G401.6 (cell line): Measurements from ENCODE around the gene FAM20A.

Experiments used
- FAIRE-seq: peaks from 2 replicates; lab custom pipeline; 2012; peaks lifted over from hg19 to GRCh38; lab: Jason Lieb, UNC

FAM20A gene

DNA sequence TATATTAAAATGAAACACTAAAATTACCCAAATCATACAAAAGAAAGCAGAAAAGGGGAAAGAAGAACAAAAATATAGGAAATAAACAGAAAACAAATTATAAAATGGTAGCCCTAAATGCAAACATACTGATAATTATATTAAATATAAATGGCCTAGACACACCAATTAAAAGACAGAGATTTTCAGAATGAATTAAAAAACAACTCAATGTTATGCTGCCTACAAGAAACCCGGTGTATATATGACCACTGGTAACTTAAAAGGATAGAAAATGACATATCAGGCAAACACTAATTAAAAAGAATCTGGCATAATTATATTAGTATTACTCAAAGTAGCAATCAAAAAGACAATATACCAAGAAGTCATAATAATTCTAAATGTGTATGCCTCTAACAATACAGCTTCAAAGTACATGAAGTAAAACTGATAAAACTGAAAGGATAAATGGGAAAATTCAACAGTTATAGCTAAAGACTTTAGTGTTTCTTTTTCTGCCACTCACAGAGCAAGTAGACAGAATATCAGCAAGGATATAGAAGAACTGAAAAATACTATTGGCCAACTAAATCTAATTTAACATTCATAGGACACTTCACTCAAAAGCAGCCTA lies 7.5 kb upstream of the FAM20A start:
- FAIRE-seq = no peak

DNA sequence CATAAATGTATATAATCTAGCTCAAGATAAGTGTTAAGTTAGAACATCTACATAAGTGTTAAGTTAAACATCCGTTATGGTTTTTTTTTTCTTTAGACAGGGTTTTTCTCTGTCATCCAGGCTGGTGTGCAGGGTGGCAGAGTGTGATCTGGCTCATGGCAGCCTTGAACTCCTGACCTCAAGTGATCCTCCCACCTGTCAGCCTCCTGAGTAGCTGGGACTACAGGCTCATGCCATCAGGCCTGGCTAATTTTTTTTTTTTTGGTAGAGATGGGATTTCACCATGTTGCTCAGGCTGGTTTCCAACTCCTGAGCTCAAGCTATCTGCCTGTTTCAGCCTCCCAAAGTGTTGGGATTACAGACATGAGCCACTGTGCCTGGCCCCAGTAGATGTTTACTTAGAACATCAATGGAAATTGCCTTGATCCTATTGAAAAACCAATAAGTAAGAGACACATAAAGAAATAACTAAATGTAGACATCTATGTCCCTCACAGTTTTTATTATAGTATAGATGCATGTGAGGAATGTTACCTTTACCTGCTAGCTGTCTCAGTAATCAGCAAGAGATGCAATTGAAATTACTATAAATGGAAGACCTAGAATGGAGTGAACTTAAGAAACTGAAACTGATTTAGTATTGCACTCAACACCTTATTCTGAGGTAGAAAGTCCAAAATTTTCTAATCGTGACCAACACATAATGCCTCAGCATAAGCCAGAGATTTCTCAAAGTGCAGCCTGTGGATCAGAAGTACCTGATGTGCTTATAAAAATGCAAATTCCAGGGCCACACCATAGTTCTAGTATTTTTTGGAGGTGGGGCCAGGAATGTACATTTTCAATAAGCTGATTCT lies 5.5 kb upstream of the FAM20A start:
- FAIRE-seq = no peak

DNA sequence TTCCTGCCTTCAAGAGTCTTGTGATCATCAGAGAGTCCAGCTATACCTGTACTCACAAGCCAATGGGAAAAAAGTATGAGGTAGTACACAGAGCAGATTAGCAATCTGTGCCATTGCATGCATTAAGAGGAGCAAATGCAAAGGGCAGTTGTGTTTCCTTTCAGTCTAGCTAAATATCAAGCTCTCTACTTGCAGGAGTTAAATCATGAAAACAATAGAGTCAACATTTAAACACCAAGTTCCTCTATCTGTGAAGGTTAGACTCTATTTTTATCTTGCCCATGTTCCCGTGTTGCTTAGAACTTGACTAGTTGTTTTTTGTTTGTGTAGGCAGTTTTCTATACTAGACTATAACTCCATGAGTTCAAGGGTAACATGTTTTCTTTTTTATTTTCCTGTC lies 4.7 kb upstream of the FAM20A start:
- FAIRE-seq = no peak

DNA sequence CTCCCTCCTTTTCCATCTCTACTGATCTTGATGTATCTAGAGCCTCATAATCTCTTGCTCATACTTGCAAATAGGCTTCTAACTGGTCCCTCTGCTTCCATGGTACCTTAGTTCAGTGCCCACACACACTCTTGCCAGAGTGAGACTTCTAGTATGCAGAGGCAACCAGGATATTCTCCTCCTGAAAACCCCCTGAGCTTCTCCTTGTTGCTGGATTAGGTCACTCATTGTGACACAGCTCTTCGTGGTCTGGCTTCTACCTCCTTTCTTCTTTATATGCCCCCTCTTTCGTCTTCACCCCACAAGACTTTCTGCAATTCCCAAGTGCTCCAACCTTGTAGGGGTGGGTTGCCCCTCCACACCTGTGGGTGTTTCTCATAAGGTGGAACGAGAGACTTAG lies 2.5 kb upstream of the FAM20A start:
- no peak for FAIRE-seq

DNA sequence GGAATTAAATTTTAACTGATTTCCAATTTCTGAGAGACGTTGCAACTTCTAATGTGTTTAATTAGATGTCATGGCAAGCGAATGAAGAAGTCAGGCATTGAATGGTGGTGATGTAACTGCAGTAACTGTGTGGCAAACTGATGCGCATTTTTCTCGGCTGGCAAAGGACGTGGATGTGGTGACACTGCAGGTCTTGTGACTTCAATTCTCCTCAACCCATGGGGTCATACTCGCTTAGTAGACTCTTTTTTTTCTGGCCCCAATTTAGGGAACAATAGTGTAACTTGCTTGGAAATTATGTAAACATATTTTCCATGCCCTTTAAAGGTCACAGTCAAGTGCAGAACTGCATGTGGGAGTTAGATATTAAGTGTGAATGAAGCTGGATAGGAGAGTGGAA lies 1.9 kb upstream of the FAM20A start:
- no peak for FAIRE-seq

DNA sequence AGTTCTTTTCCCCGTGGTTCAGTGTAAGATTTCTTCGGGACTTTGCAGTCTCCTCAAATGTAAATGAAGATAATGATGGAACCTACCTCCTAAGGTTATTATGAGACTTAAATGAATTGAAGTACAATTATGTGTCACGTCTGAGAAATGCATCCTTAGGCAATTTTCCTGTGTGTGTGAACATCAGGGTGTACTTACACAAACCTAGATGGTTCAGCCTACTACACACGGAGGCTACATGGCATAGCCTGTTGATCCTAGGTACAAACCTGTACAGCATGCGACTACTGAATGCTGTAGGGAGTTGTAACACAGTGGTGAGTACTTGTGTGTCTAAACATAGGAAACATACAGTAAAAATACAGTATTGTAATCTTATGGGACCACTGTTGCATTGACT lies 1.1 kb upstream of the FAM20A start:
- FAIRE-seq = no peak

DNA sequence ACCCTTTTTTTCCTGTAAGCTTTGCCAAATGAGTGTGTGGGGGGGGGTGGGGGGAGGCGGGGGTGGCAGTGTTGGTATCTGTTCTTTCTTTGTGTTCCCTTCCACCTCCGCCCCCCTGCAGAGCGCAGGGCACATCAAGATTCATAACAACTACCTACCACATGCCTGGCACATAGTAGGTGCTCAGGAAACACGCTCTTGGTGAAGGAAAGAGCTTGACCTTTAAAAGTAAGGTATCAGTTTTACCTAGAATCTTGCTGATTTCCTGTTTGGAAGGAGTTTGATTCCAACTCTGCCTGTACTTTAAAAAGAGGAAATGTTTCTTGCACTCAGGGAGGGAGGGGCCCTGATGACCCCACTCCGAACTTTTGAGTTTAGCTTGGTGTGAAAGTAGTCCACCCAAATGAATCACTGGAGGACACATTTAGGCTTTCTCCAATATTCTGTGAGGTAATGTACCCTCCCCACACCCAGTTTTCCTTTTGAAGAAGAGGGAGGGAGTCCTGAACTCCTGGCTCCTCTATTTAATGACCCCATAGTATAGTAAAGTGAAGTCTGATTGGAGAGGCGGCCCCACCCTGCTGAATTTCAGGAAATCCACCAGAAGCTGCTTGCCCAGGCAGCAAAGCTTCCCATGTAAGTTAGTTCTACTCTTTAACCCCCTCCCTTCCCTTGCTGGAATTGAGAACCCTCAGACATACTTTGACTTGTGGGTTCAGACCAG lies 560 bp upstream of the FAM20A start:
- FAIRE-seq = no peak

DNA sequence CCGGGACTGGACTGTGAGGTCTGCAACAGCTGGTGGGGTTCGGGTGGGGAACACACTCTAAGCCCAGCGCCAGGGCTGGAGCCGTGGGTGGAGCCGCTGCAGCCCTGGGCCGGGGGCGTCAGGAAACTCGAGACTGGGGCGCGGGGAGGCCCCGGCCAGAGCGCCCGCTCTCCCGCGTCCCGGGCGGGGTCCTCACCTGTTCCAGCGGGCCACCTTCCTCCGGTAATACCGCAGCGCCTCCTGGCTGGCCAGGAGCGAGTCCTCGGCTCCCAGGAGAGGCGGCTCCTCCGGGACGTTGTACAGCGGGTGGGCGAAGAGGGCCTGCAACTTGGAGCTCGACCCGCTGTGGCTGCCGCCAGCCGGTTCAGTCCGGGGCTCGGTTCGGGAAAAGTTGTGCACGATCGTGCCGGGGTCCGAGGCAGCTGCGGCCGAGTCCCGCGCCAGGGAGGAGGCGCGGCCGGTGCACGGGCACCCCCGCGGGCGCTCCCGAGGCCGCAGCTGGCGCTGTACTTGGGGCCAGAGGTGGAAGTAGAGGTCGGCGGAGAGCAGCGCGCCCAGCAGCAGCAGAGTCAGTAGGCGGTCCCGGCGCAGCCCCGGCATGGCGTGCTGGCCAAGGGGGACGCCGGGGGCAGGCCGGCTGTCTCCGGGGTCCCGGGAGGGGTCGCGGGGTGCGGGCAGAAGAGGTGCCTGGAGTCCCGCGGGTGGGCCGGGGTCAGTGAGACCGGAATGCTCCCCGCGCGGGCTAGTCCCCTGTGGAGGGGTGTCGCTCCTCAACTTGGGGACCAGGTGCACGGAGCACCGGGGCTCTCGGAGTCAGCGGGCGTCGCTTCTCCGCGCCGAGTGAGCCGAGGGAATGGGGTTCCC lies 868 bp downstream of the FAM20A start:
- no peak for FAIRE-seq

DNA sequence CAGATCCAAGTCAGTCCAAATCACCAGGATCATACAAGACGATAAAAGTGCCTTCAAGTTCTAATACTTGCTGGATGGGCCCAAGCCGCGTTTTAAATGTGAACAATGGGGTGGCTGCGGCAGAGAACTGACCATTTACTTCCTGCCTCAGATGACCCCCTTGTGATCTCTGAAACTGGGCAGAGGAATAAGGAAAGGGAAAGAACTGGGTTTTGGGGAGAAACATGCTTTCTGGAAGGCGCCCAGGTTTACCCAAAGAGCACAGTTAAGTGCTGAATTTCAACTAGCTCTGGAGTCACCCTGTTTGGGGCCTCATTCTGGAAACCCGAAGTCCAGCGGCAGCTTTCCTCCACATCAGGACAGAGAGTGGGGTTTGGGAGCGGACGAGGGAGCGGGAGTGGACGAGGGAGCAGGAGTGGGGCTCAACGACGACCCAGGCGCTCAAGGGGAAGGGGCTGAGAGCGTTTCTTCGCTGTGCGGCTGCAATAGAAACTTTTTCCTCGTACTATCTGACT lies 1.6 kb downstream of the FAM20A start:
- FAIRE-seq = no peak

DNA sequence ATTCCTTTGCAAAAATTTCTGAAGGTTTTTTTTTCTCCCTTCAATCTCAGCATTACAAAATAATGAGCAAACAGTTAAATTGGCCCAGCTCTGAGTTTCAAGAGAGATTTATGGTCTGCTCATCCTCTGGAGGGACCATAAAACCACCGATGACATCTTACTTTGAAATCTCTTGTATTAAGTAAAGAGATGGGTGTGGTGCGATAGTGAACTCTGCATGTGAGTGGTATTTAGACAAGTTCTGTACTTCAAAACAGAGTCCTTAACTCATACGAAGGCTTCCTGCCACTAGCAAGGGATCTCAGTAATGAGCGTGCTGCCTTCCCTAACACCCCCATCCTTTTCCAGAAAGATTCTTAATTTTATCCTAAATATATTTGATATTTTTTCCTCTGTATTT lies 2.1 kb downstream of the FAM20A start:
- no peak for FAIRE-seq

DNA sequence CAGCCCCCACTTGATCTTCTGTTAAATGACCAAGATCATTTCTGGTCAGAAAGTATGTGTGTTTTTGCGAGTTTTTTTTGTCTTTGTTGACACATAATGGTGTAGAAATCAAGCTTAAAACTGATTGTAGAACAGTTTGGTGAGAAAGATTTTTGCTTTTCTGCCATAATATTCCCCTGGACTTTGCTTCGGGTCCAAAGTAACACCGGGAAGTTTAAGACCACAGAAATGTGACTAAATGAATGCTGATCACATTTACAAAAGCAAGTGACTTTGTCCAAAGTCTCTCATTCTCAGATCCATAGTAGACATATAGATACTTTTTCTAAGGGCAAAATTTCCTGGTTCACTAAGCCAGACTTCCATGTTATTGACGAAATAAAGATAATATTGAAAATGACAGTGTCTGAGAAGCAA lies 2.6 kb downstream of the FAM20A start:
- FAIRE-seq = no peak

DNA sequence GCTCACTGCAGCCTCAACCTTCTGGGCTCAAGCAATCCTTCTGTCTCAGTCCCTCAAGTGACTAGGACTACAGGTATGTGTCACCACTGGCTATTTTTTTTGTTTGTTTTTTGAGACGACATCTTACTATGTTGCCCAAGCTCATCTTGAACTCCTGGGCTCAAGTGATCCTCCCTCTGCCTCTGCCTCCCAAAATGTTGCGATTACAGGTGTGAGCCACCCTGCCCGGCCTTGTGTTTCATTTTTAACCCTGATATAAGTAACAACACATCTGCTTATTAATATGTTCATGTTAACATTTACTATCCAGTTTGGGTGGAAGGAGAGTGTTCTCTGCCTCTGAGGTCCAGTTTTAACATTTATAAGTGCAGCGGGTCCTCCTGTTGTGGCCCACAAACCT lies 3.1 kb downstream of the FAM20A start:
- FAIRE-seq = no peak

DNA sequence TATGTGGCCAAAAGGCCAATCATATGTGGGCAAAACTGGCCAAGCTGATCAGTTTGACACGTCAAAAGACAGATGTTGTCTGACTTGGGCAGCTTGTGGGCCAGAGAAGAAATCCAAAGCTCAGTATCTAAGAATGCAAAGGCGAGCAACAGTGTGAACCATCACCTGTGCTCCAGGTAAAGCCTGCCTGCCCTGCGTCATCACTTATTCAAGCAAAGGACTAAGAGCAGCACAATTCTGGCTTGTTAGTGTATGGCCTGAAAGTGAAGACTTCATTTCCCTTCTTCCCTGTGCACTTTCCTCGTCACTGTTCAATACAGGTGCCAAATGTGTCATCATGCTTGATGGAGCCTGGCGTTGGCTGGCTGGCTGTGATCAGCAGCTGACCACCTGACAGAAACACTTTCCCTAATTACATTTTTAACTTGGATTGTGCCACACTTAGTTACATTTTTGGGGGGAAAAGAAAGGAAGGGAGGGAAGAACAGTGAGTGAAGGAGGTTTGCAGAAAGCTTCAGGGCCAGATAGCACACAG lies 4.7 kb downstream of the FAM20A start:
- FAIRE-seq = no peak

DNA sequence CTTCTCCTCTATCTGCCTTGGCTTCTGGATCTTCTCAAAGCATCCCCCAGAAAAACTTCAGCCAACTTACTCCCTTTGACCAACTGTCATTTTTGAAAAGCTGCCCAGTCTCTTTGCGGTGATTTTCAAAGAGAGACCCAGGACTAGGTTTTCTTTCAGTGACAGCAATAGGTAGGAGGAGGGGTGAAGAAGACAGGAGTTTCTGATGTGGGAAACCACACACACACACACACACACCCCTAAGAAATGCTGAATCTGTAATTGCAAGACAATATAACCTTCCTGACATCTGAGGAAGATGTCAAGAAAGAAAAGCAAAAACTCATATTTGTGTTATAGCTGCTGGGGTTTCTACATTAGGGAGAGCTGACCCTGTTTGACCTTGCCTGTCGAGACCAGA lies 5.2 kb downstream of the FAM20A start:
- FAIRE-seq = no peak

DNA sequence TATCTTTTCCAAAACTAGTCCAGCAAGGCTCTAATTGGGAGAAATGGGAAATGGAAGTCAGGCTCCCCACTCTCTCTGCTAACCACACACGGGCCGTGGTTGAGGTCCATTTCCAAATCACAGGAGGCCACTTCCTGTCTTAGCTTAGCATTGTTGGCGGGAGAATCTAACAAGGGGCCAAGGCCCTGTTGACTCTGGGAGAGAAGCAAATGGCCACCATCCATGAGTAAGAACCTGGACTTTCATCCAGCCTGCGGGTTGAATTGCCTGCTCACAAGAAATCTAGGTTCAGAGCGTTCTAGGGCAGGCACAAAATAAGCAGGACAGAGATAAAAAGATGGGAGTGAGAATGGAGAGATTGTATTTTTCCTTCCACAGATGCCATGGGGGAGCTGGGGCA lies 5.7 kb downstream of the FAM20A start:
- FAIRE-seq = no peak

DNA sequence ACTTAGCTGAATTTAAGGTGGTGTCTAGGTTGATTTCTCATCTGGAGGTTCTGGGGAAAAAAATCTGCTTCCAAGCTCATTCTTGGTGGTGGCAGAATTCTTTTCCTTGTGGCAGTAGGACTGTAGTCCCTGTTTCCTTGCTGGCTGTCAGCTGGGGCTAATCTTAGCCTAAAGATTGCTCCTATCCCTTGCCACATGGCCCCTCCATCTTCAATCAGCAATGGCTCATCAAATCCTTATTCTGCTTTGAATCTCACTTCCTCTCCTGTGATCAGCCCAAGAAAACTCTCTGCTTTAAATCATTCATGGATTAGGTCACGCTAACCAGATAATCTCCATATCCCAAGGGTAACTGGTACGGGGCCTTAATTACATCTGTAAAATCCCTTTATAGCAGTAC lies 6.6 kb downstream of the FAM20A start:
- no peak for FAIRE-seq

DNA sequence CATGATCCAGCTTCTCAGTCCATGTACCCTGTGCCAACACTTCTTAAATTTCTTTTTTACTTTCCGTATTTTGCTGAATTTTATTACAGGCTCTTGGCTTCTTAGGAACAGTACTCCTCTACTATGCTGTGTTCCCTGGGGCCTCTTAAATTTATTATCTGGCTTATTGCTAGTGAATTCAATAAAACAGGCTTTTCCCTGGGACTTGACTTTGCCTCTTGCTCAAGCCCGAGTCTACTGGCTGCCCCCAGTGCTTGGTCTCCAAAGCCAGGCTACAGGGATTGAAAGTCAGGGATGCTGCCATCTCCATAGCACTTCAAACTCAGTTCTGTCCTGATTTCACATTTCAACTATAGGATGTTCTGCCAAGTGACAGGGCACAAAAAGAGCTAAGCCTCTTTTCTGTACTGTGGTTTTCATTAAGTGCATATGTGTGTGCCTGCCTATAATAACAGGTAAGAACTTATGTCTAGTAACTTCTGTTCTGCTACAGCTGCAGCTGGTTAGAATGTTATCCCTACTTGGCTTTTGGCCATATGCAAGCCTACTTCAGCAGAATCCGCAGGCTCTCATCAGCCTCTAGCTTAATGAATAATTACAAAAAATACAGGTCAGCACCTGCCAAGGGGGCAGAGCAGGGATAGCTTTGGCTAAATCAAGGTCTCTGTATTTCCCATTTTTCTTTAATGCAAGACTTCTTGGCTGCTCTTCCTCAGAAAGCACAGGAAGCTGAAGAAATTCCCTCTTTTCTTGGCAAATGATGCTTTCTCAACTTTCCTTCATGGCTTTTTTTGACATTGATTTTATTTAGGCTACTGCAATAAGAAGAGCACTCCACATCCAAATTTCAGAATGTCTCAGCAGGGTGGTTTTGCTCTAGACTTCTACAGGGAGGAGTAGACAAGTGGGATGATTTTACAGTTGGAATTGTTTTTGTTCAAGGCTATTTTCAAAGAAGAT lies 8.2 kb downstream of the FAM20A start:
- no peak for FAIRE-seq

DNA sequence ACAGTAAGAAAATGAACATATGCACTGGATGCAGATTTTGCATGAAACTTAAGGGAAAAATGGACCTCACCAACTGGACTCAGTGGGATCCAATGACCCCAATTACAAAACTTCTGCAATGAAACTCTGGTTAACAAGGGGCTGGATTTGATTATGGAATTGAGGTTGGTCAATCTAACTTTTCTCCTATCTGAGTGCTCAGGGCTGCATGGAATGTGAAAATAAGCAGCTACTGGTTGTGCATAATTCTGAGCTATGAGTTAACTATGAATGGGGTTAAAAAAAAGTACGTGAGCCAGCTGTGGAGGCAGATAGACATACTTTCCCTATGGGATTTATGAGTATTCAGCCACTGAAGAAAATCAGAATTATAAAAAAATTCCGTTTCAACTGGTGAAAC lies 9.2 kb downstream of the FAM20A start:
- no peak for FAIRE-seq

DNA sequence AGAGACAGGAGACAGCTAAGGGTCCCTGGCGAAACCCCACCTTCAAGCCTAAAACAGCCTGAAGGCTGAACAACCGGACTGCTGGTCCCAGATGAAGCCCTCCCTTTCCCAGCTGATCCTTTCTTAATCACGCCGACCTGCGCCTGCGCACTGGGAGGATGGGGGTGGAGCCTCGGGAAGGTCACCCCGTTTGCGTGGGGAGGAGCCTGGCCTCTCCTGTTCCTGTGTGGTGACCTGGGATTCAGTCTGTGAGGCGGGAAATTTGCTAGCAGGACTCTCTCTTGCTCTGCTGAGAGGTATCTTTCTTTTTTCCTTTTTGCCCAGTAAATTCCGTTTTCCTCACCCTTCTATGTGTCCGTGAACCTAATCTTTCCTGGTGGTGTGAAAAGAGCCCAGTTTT lies 9.6 kb downstream of the FAM20A start:
- FAIRE-seq = no peak

DNA sequence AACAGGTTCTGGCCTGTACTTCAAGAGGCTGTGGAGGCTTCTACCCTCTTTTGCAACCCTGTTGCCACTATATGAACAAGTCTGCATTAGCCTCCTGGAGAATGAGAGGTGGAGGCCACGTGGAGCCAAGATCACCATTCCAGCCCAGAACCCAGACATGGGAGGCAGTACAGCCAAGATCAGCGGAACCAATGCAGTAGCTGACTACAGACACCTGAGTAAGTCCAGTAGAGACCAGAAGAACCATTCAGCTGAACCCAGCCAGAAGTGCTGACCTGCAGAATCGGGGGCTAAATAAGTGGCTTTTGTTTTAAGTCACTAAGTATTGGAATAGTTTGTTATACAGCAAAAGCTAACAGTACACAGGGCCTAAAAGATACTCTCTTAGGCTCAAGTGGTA lies 12.1 kb downstream of the FAM20A start:
- FAIRE-seq = no peak

DNA sequence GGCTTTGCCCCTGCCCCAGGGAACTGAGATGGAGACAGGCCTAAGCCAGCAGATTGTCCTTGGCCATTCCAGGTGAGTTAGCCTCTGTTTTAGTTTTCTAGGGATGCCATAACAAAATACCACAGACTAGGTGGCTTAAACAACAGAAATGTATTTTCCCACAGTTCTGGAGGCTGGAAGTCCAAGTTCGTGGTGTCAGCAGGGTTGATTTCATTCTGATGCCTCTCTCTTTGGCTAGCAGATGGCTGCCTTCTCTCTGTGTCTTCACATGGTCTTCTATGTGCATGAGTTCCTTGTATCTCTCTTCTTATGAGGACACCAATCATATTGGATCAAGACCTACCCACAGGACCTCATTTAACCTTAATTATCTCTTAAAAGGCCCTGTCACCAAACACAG lies 12.8 kb downstream of the FAM20A start:
- no peak for FAIRE-seq
